Measurements from ENCODE around the gene TP63.

GRCh38 chr3:189721873-189722665 lies 90.9 kb downstream of the TP63 start:
- no peak for TF ChIP-seq EZH2 (IDR thresholded peaks at IDR 0.05; ENCODE audit: borderline replicate concordance, low read length)
- TF ChIP-seq CTCF (IDR thresholded peaks at IDR 0.05; ENCODE audit: low read length): no peak
